HepG2 (cell line): ENCODE results near the gene CD248.

Experiments used
- BRCA1 ChIP-seq: sonication (generic); formaldehyde crosslinking; IDR thresholded peaks from 2 replicates; pipeline ENCODE4 v1.4.0; 2020; ENCODE audit warnings: missing genetic modification reagents
- EP300 ChIP-seq, 3 experiments: sonication (generic) in 1 of 3; formaldehyde crosslinking in 1 of 3; IDR thresholded peaks; 2 replicates each; pipeline versions ENCODE4 v1.5.1 to v1.6.1; 2011 to 2020; ENCODE audit warnings: low read depth in 2 of 3, low read length in 2 of 3, borderline replicate concordance in 1 of 3, improper control_type of control experiment in 1 of 3, mild to moderate bottlenecking in 1 of 3, missing genetic modification reagents in 1 of 3, moderate library complexity in 1 of 3
- ERF ChIP-seq: IDR thresholded peaks from 2 replicates; pipeline ENCODE4 v1.6.1; 2018; ENCODE audit warnings: missing biosample characterization, missing genetic modification reagents
- ZBTB10 ChIP-seq: sonication (generic); formaldehyde crosslinking; IDR thresholded peaks from 2 replicates; pipeline ENCODE4 v1.4.0; 2020; ENCODE audit warnings: missing genetic modification reagents, borderline replicate concordance

GRCh38 chr11:66277471-66278362 is 39.1 kb downstream of the CD248 start, which contains the start of gene CNIH2:
- TF ChIP-seq ZBTB10 (CRISPR knock-in tag) (no peak), EP300 (IDR thresholded peaks at IDR 0.05; ENCODE audit: low read depth in 2 of 2, low read length in 2 of 2) (no peak), EP300 (CRISPR knock-in tag; IDR thresholded peaks at IDR 0.05; ENCODE audit: borderline replicate concordance) (no peak), BRCA1 (CRISPR knock-in tag) (no peak), ERF (CRISPR knock-in tag) (no peak)
